Measurements from ENCODE around the gene MUC5AC. TPM values are rescaled to one million over a fixed set of nuclear protein-coding genes. Genes with fewer than 3 reads are reported as not detected.

MUC5AC gene
- total and polyA plus RNA-seq, 2 experiments from 2014 or later = not detected

DNA sequence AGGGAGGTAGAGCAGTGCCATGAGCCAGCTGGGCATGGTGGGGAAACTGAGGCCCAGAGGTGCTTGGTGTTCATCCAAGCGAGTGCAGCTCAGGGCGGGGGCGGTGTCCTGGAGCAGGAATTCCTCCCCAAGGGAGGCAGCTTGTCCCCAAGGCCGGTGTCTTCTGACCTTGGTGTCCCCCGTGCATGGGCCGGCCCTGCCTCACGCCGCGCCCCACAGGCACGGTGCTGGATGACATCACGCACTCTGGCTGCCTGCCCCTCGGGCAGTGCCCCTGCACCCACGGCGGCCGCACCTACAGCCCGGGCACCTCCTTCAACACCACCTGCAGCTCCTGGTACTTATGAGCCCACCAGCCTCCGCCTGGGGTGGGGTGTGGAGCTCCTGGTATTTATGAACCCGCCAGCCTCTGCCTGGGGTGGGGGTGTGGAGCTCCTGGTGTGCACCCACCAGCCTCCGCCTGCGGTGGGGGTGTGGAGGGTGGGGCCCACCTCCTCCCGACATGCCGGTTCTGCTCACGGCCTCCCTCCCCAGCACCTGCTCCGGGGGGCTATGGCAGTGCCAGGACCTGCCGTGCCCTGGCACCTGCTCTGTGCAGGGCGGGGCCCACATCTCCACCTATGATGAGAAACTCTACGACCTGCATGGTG lies 71.8 kb downstream of the MUC5AC start:
- Histone ChIP-seq H3K4me3 (no peak overlapping the region), H3K4me1 (ENCODE audit: insufficient read depth) (no peaks in the 10 kb centered on the region), H3K9me3 (ENCODE audit: low read depth) (no peaks in the 10 kb centered on the region), H4K20me1 (ENCODE audit: insufficient read depth) (no peaks in the 10 kb centered on the region), H3K27me3 (replicated peaks; ENCODE audit: insufficient read depth) (no peaks in the 10 kb centered on the region), H3K4me2 (ENCODE audit: unreplicated experiment) (no peak overlapping the region), H3K36me3 (ENCODE audit: low read depth) (no peaks in the 10 kb centered on the region), H3K79me2 (ENCODE audit: insufficient read depth) (no peaks in the 10 kb centered on the region), H3K9me2 (ENCODE audit: insufficient read depth) (no peaks in the 10 kb centered on the region), H3F3A (ENCODE audit: insufficient read depth) (no peaks in the 10 kb centered on the region), H3K9ac (no peak overlapping the region), H3K27ac (no peak overlapping the region), H2AFZ (no peak overlapping the region)
- 72 to 84% methylated on average over 19 to 26 of the region's 27 CpGs for WGBS, 2 experiments (ENCODE audit: low coverage in 1 of 2, low lambda C conversion rate in 2 of 2, missing lambda C conversion rate in 2 of 2)
- in situ Hi-C loops (cut with MboI) = no loop called here
- DNase-seq = no peak
- TF ChIP-seq EZH2 (IDR thresholded peaks at IDR 0.05; ENCODE audit: insufficient read depth, poor library complexity, severe bottlenecking) (no peak), EZH2phosphoT487 (IDR thresholded peaks at IDR 0.05; ENCODE audit: insufficient read depth, low read depth) (no peak)

DNA sequence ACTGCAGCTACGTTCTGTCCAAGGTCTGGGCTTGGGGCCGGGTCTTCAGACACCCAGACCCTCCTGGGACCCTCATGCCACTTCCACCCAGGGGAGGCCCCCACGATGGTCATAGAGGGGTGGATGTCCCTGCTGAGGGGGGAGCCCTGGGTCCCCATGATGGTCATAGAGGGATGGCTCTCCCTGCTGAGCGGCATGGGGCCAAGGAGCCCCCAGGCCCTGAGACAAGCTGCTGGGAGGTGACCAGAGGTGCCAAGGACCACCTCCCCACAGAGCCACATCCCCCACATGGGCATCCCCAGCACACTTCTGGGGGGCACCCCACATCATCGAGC lies 72.3 kb downstream of the MUC5AC start:
- no peak overlapping the region for H3K4me2 ChIP-seq (ENCODE audit: unreplicated experiment)
- no peak for TF ChIP-seq EZH2 (IDR thresholded peaks at IDR 0.05; ENCODE audit: insufficient read depth, poor library complexity, severe bottlenecking)
- no peak for TF ChIP-seq EZH2phosphoT487 (IDR thresholded peaks at IDR 0.05; ENCODE audit: insufficient read depth, low read depth)
- no peaks in the 10 kb centered on the region for H3K9me2 ChIP-seq (ENCODE audit: insufficient read depth)
- H3K9ac ChIP-seq = no peak overlapping the region
- WGBS, 2 experiments (ENCODE audit: low coverage in 1 of 2, low lambda C conversion rate in 2 of 2, missing lambda C conversion rate in 2 of 2) = 75 to 77% methylated on average over 5 of the region's 5 CpGs
- no peak overlapping the region for H2AFZ ChIP-seq
- no peaks in the 10 kb centered on the region for H3K36me3 ChIP-seq (ENCODE audit: low read depth)
- in situ Hi-C loops (cut with MboI) = no loop called here
- H3K4me1 ChIP-seq (ENCODE audit: insufficient read depth) = no peaks in the 10 kb centered on the region
- H3F3A ChIP-seq (ENCODE audit: insufficient read depth) = no peaks in the 10 kb centered on the region
- H3K27me3 ChIP-seq (replicated peaks; ENCODE audit: insufficient read depth) = no peaks in the 10 kb centered on the region
- H3K9me3 ChIP-seq (ENCODE audit: low read depth) = no peaks in the 10 kb centered on the region
- no peaks in the 10 kb centered on the region for H3K79me2 ChIP-seq (ENCODE audit: insufficient read depth)
- no peak overlapping the region for H3K4me3 ChIP-seq
- H3K27ac ChIP-seq = no peak overlapping the region
- no peaks in the 10 kb centered on the region for H4K20me1 ChIP-seq (ENCODE audit: insufficient read depth)
- DNase-seq = no peak

DNA sequence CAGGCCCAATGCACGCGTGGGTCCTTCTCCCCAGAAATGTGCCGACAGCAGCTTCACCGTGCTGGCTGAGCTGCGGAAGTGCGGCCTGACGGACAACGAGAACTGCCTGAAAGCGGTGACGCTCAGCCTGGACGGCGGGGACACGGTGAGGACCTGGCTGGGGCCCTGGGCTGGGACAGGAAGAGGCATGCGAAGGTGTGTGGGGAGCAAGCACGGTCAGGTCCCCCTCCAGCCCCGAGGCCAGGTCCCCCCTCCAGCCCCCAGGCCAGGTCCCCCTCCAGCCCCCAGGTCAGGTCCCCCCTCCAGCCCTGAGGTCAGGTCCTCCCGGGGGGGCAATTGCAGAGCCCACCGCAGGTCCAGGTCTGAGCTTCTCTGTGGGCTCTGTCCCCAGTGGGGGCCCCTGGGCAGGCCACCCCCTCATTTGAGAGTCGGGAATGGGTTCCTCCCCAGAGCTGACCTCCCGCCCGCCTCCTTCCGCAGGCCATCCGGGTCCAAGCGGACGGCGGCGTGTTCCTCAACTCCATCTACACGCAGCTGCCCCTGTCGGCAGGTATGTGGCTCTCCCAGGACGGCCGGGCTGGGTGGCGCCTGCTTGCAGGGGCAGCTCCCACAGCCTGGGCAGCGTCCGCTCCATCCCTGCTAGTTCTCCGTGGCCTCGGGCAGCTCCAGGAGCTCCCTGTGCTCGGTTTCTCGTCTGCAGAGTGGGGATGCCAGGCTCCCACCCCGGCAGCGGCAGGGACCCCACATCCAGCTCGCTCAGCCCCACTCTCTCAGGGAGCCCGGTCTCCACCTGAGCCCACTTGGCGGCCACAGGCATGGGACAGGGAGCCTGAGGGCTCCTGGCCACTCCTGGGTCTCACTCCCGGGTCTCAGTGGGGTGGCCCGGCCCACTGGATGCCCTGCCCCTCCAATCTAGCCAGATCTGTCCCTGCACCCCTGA lies 73.0 kb downstream of the MUC5AC start:
- no peaks in the 10 kb centered on the region for H3F3A ChIP-seq (ENCODE audit: insufficient read depth)
- 63 to 64% methylated on average over 31 to 42 of the region's 45 CpGs for WGBS, 2 experiments (ENCODE audit: low coverage in 1 of 2, low lambda C conversion rate in 2 of 2, missing lambda C conversion rate in 2 of 2)

DNA sequence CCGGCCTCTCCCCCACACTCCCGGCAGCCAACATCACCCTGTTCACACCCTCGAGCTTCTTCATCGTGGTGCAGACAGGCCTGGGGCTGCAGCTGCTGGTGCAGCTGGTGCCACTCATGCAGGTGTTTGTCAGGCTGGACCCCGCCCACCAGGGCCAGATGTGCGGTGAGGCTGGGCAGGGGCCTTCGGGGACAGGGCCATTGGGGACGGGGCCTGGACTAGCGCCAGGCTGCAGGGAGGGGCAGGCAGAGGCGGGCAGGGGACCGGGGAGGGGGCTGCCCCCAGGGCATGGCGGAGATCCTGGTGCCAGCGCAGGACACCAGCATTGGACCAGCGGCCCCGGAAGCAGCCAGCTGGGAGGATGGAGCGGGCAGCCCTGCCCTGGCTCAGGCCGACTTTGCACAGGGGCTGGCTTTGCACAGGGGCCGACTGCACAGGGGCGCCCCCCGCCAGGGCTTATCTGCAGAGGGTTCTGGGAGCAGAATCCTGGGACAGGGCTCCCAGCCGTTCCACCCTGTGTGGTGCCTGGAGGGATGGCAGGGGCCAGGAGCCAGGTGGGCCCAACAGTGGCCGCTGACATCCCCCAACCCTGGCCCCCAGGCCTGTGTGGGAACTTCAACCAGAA lies 73.8 kb downstream of the MUC5AC start:
- Histone ChIP-seq H3K27me3 (replicated peaks; ENCODE audit: insufficient read depth) (no peaks in the 10 kb centered on the region), H3K4me3 (no peak overlapping the region), H3F3A (ENCODE audit: insufficient read depth) (no peaks in the 10 kb centered on the region), H3K9ac (no peak overlapping the region), H3K9me3 (ENCODE audit: low read depth) (no peaks in the 10 kb centered on the region), H3K36me3 (ENCODE audit: low read depth) (no peaks in the 10 kb centered on the region), H3K9me2 (ENCODE audit: insufficient read depth) (no peaks in the 10 kb centered on the region), H3K4me2 (ENCODE audit: unreplicated experiment) (no peak overlapping the region), H3K79me2 (ENCODE audit: insufficient read depth) (no peaks in the 10 kb centered on the region), H2AFZ (no peak overlapping the region), H3K4me1 (ENCODE audit: insufficient read depth) (no peaks in the 10 kb centered on the region), H3K27ac (no peak overlapping the region), H4K20me1 (ENCODE audit: insufficient read depth) (no peaks in the 10 kb centered on the region)
- TF ChIP-seq EZH2 (IDR thresholded peaks at IDR 0.05; ENCODE audit: insufficient read depth, poor library complexity, severe bottlenecking) = no peak
- no peak for TF ChIP-seq EZH2phosphoT487 (IDR thresholded peaks at IDR 0.05; ENCODE audit: insufficient read depth, low read depth)
- DNase-seq = no peak
- in situ Hi-C loops (cut with MboI) = no loop called here
- WGBS, 2 experiments (ENCODE audit: low coverage in 1 of 2, low lambda C conversion rate in 2 of 2, missing lambda C conversion rate in 2 of 2) = 36 to 45% methylated on average over 13 to 21 of the region's 22 CpGs

More for the DNA sequence above, 73.0 kb downstream of the MUC5AC start:
- Histone ChIP-seq H3K9ac (no peak overlapping the region), H3K9me3 (ENCODE audit: low read depth) (no peaks in the 10 kb centered on the region), H2AFZ (no peak overlapping the region), H3K4me1 (ENCODE audit: insufficient read depth) (no peaks in the 10 kb centered on the region), H3K4me2 (ENCODE audit: unreplicated experiment) (no peak overlapping the region), H3K9me2 (ENCODE audit: insufficient read depth) (no peaks in the 10 kb centered on the region), H3K79me2 (ENCODE audit: insufficient read depth) (no peaks in the 10 kb centered on the region), H3K27ac (no peak overlapping the region), H3K4me3 (no peak overlapping the region), H4K20me1 (ENCODE audit: insufficient read depth) (no peaks in the 10 kb centered on the region), H3K36me3 (ENCODE audit: low read depth) (no peaks in the 10 kb centered on the region), H3K27me3 (replicated peaks; ENCODE audit: insufficient read depth) (no peaks in the 10 kb centered on the region)
- in situ Hi-C loops (cut with MboI) = no loop called here
- TF ChIP-seq EZH2 (IDR thresholded peaks at IDR 0.05; ENCODE audit: insufficient read depth, poor library complexity, severe bottlenecking) = no peak
- no peak for TF ChIP-seq EZH2phosphoT487 (IDR thresholded peaks at IDR 0.05; ENCODE audit: insufficient read depth, low read depth)
- DNase-seq = no peak

Data from GM23248 (cell line).